Progenitor cell of endocrine pancreas (in vitro differentiated cells): Measurements from ENCODE around the gene KERA. TPM values are rescaled to one million over a fixed set of nuclear protein-coding genes. Genes with fewer than 3 reads are reported as not detected.

Source experiments
- DNase-seq: peaks from one replicate; pipeline ENCODE4 v3.0.0; 2021; ENCODE audit warnings: low spot score; ENCODE audit not compliant: unreplicated experiment
- H3K27ac Mint-ChIP-seq: 2 replicates; pipeline ENCODE4 v1.8.0; 2021; ENCODE audit warnings: mild to moderate bottlenecking, moderate library complexity, mixed read lengths
- H3K27me3 Mint-ChIP-seq: 2 replicates; pipeline ENCODE4 v1.8.0; 2021; ENCODE audit warnings: mixed read lengths
- H3K36me3 Mint-ChIP-seq: 2 replicates; pipeline ENCODE4 v1.8.0; 2022; ENCODE audit warnings: mixed read lengths; ENCODE audit not compliant: insufficient read depth
- H3K4me1 Mint-ChIP-seq: 2 replicates; pipeline ENCODE4 v1.8.0; 2021; ENCODE audit warnings: low read depth, mixed read lengths
- H3K4me3 Mint-ChIP-seq: 2 replicates; pipeline ENCODE4 v1.8.0; 2021; ENCODE audit warnings: low read depth, mild to moderate bottlenecking, moderate library complexity, mixed read lengths
- H3K9me3 Mint-ChIP-seq: 2 replicates; pipeline ENCODE4 v1.8.0; 2021; ENCODE audit warnings: low read depth, mixed read lengths
- total RNA-seq: library from RNA; stranded (reverse); gene quantifications from 2 replicates; pipeline ENCODE4 v1.2.1, GENCODE V29; 2021
- TF ChIP-seq, protein P1 (sequence below): fragments of 200-600 bp; sonication (generic); IDR thresholded peaks from one replicate; pipeline ENCODE4 v1.5.0; 2021; ENCODE audit warnings: antibody characterized with exemption, mild to moderate bottlenecking; ENCODE audit not compliant: unreplicated experiment

The KERA gene
- total RNA-seq, 1 donor from 2014 or later, result not detected

DNA sequence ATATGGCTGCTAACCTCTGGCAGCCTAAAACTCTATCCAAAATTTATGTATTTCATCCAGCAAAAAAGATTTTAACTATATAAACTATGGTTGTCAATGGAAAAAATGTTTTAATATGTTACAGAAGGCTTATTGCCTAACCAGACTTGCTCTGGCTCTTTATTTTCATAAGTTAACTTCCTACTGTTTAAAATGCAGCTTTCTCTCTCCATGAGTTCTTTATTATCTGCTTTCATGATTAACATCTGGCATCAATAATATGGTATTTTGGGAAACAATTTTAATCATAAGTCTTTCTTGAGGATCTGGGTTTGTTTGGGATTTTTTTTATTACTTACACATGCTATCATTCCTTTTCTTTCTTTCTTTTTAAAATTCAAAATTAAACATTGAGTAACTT is 20.5 kb downstream of the KERA start:
- Mint-ChIP-seq H3K4me1 (no peaks in the 10 kb centered on the region), H3K4me3 (no peak overlapping the region), H3K36me3 (no peaks in the 10 kb centered on the region), H3K27ac (no peak overlapping the region), H3K9me3 (no peaks in the 10 kb centered on the region), H3K27me3 (no peaks in the 10 kb centered on the region)
- TF ChIP-seq, protein P1, sequence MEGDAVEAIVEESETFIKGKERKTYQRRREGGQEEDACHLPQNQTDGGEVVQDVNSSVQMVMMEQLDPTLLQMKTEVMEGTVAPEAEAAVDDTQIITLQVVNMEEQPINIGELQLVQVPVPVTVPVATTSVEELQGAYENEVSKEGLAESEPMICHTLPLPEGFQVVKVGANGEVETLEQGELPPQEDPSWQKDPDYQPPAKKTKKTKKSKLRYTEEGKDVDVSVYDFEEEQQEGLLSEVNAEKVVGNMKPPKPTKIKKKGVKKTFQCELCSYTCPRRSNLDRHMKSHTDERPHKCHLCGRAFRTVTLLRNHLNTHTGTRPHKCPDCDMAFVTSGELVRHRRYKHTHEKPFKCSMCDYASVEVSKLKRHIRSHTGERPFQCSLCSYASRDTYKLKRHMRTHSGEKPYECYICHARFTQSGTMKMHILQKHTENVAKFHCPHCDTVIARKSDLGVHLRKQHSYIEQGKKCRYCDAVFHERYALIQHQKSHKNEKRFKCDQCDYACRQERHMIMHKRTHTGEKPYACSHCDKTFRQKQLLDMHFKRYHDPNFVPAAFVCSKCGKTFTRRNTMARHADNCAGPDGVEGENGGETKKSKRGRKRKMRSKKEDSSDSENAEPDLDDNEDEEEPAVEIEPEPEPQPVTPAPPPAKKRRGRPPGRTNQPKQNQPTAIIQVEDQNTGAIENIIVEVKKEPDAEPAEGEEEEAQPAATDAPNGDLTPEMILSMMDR, result no peak
- no peak for DNase-seq

DNA sequence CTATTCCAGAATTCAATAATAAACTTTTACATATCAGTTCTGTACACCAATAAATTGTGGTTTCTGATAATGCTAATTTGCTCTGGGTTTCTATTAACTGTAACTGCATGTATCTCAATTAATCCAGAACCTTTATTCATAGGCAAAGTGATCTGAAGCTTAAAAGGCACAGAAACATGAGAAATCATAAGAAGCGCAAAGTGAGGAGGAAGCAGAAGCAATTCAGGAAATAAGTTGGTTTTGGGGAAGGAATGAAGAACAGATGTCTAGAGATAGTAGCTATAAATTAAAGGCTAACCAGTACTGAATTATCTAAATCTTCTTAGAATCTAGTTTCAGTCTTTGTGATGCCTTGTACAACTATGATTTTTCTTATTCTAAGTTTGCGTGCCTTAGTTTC is 24.6 kb downstream of the KERA start:
- Mint-ChIP-seq H3K9me3 (no peaks in the 10 kb centered on the region), H3K4me1 (no peaks in the 10 kb centered on the region), H3K4me3 (no peak overlapping the region), H3K27ac (no peak overlapping the region), H3K27me3 (no peaks in the 10 kb centered on the region), H3K36me3 (no peaks in the 10 kb centered on the region)
- TF ChIP-seq, protein P1, result no peak
- DNase-seq, result no peak

DNA sequence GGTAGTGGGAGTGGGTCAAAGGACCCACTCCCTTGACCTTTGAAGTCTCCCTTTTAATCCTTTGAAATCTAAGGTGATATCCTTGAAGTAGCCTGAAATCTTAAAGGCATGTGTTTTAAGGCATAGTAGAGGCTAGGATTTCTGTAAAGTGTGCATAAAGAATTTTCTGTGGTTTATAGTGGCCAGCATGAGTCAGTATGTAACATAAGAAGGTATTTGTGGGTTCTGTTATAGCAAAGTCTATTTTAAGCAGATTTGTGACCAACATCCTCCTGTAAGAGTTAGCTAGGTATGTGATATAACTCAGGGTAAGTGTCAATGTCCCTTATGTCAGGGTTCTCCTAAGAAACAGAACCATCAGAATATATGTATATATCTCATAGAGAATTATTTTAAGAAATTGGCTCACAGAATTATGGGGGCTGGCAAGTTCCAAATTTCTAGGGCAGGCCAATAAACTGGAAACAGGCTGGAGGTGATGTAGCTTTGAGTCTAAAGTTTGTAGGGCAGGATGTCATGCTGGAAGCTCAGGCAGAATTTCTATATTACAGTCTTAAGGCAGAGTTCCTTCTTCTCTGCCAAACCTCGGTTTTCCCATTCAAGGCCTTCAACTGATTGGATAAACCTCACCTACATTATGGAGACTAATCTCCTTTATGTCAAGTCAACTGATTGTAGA is 34.4 kb downstream of the KERA start:
- Mint-ChIP-seq H3K27me3 (no peaks in the 10 kb centered on the region), H3K9me3 (peaks cover 3% of the 10 kb centered on the region), H3K27ac (no peak overlapping the region), H3K4me3 (no peak overlapping the region), H3K36me3 (no peaks in the 10 kb centered on the region), H3K4me1 (no peaks in the 10 kb centered on the region)
- DNase-seq, result no peak
- TF ChIP-seq, protein P1, result no peak

DNA sequence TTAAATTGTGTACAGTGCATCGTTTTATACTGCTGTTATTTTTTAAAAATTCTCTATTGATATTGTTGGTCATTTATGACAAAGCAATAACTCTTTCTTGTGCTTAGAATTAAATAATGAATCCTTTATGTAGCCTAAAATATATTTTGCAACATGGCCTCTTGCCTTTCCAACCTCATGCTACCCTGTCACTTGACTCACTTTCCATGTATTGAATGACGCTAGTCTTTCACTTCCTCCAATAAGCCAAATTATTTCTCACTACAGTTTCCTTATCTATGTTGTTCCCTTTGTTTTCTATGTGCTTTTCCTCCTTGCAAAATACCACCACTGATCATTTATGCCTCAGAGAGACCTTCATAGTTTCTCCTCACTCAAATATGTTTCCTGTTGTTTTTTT is 36.7 kb downstream of the KERA start:
- H3K9me3 Mint-ChIP-seq, result no peaks in the 10 kb centered on the region
- H3K4me1 Mint-ChIP-seq, result no peaks in the 10 kb centered on the region
- no peak overlapping the region for H3K27ac Mint-ChIP-seq
- H3K36me3 Mint-ChIP-seq, result no peaks in the 10 kb centered on the region
- DNase-seq, result no peak
- TF ChIP-seq, protein P1, result no peak
- H3K4me3 Mint-ChIP-seq, result no peak overlapping the region
- no peaks in the 10 kb centered on the region for H3K27me3 Mint-ChIP-seq

DNA sequence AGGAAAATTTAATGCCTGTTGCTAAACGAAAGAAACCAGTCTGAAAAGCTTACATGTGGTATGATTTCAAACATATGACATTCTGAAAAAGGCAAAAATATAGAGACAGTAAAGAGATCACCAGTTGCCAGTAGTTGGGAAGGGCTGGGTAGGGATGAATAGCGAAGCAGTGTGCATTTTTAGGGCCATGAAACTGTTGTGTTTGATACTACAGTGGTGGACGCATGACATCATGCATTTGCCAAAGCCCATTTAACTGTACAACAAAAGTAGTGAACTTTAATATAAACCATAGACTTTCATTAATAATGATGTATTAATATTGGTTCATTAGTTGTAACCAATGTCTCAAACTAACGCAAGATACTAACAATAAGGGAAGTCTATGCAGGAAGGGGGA is 38.4 kb downstream of the KERA start:
- TF ChIP-seq, protein P1, result no peak
- H3K4me3 Mint-ChIP-seq, result no peak overlapping the region
- no peaks in the 10 kb centered on the region for H3K4me1 Mint-ChIP-seq

More for the DNA sequence above, 38.4 kb downstream of the KERA start:
- peaks cover 7% of the 10 kb centered on the region for H3K9me3 Mint-ChIP-seq
- H3K36me3 Mint-ChIP-seq, result no peaks in the 10 kb centered on the region
- H3K27ac Mint-ChIP-seq, result no peak overlapping the region
- H3K27me3 Mint-ChIP-seq, result no peaks in the 10 kb centered on the region
- no peak for DNase-seq
